ENCODE results near the gene SEMA5B. TPM values are rescaled to one million over a fixed set of nuclear protein-coding genes. Genes with fewer than 3 reads are reported as not detected.

SEMA5B gene
- total RNA-seq, 1 donor from 2014 or later, result 1.0 TPM

DNA sequence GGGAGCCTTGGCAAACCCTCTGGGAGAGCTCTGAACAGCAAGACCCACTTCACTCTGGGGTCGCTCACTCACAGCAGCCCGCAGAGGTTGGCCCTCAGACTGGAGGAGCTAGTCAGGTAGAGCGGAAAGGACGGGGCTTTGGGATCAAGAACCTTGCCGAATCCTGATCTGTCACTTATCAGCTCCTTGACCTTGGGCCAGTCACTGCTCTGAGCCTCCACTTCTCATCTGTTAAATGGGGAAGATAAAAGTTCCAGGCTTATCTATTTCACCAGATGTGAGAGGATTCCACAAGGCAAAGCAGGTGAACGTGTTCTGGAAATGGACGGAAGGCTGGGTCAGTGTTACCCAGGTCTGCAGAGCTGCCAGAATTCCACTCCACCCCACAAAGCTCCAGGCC lies 29.4 kb downstream of the SEMA5B start:
- Mint-ChIP-seq H3K9me3 (ENCODE audit: unreplicated experiment) (no peaks in the 10 kb centered on the region), H3K4me3 (ENCODE audit: unreplicated experiment) (no peak overlapping the region), H3K27me3 (ENCODE audit: low read depth, unreplicated experiment) (peaks cover 72% of the 10 kb centered on the region), H3K4me1 (ENCODE audit: low read depth, unreplicated experiment) (peaks cover 4% of the 10 kb centered on the region), H3K27ac (ENCODE audit: unreplicated experiment) (no peak overlapping the region), H3K36me3 (ENCODE audit: low read depth, unreplicated experiment) (no peaks in the 10 kb centered on the region)
- no peak for DNase-seq (ENCODE audit: low read depth)
- FAIRE-seq, result no peak
- Histone ChIP-seq H3K27me3 (ENCODE audit: insufficient read depth, low read length) (peaks cover 35% of the 10 kb centered on the region), H3K4me3 (ENCODE audit: insufficient read depth, low read depth, low read length) (no peak overlapping the region), H3K4me2 (ENCODE audit: low read length) (no peak overlapping the region), H3K4me1 (ENCODE audit: insufficient read depth, low read length) (no peaks in the 10 kb centered on the region), H3K79me2 (ENCODE audit: insufficient read depth, low read length) (no peaks in the 10 kb centered on the region), H4K20me1 (ENCODE audit: insufficient read depth, low read length) (no peaks in the 10 kb centered on the region), H2AFZ (ENCODE audit: low read depth, low read length) (no peak overlapping the region), H3K27ac (ENCODE audit: low read depth, low read length) (no peak overlapping the region), H3K9ac (ENCODE audit: low read length) (no peak overlapping the region), H3K9me3 (ENCODE audit: insufficient read depth, low read depth, low read length) (no peaks in the 10 kb centered on the region), H3K36me3 (ENCODE audit: insufficient read depth, low read length) (no peaks in the 10 kb centered on the region)
- TF ChIP-seq, protein P1, sequence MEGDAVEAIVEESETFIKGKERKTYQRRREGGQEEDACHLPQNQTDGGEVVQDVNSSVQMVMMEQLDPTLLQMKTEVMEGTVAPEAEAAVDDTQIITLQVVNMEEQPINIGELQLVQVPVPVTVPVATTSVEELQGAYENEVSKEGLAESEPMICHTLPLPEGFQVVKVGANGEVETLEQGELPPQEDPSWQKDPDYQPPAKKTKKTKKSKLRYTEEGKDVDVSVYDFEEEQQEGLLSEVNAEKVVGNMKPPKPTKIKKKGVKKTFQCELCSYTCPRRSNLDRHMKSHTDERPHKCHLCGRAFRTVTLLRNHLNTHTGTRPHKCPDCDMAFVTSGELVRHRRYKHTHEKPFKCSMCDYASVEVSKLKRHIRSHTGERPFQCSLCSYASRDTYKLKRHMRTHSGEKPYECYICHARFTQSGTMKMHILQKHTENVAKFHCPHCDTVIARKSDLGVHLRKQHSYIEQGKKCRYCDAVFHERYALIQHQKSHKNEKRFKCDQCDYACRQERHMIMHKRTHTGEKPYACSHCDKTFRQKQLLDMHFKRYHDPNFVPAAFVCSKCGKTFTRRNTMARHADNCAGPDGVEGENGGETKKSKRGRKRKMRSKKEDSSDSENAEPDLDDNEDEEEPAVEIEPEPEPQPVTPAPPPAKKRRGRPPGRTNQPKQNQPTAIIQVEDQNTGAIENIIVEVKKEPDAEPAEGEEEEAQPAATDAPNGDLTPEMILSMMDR (IDR thresholded peaks at IDR 0.05; ENCODE audit: insufficient read depth, low read depth, low read length), result no peak
- no peak for TF ChIP-seq EZH2 (IDR thresholded peaks at IDR 0.05; ENCODE audit: insufficient read depth, low read length)

DNA sequence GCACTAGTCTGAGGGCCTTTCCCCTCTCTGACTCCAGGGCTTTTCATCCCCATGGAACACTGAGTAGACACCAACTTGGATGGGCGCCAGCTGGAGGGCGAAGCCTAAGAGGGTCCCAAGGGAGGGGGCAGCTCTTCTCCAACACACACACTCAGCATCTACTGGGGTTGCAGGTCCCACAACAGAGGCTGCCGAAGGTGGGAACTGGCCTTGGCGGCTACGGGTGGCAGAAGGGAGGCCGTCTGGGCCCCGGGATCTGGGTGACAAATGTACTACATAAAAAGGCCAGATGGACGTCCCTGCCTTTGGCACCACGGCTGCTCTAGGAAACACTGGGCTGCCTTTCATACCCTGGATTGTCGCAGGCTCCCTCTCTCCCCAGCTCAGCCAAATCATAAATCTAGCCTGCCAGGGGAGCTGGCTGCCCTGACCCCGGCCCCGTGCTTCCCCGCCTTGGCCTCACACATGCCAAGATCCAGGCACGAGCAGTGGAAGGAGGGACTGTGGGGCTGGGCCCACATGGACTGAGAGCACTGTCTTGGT lies 31.5 kb downstream of the SEMA5B start:
- no peak overlapping the region for H3K9ac ChIP-seq (ENCODE audit: low read length)
- Mint-ChIP-seq H3K4me3 (ENCODE audit: unreplicated experiment) (no peak overlapping the region), H3K36me3 (ENCODE audit: low read depth, unreplicated experiment) (no peaks in the 10 kb centered on the region), H3K27me3 (ENCODE audit: low read depth, unreplicated experiment) (peaks cover 72% of the 10 kb centered on the region), H3K27ac (ENCODE audit: unreplicated experiment) (no peak overlapping the region), H3K4me1 (ENCODE audit: low read depth, unreplicated experiment) (peaks cover 6% of the 10 kb centered on the region), H3K9me3 (ENCODE audit: unreplicated experiment) (no peaks in the 10 kb centered on the region)
- peaks cover 38% of the 10 kb centered on the region for H3K27me3 ChIP-seq (ENCODE audit: insufficient read depth, low read length)
- TF ChIP-seq EZH2 (IDR thresholded peaks at IDR 0.05; ENCODE audit: insufficient read depth, low read length), result no peak
- TF ChIP-seq, protein P1 (IDR thresholded peaks at IDR 0.05; ENCODE audit: insufficient read depth, low read depth, low read length), result no peak
- DNase-seq (ENCODE audit: low read depth) (no peak), FAIRE-seq (no peak)
- no peaks in the 10 kb centered on the region for H3K4me1 ChIP-seq (ENCODE audit: insufficient read depth, low read length)
- no peak overlapping the region for H3K4me3 ChIP-seq (ENCODE audit: insufficient read depth, low read depth, low read length)
- H3K36me3 ChIP-seq (ENCODE audit: insufficient read depth, low read length), result no peaks in the 10 kb centered on the region
- no peak overlapping the region for H3K4me2 ChIP-seq (ENCODE audit: low read length)
- no peaks in the 10 kb centered on the region for H3K79me2 ChIP-seq (ENCODE audit: insufficient read depth, low read length)
- no peaks in the 10 kb centered on the region for H4K20me1 ChIP-seq (ENCODE audit: insufficient read depth, low read length)
- no peaks in the 10 kb centered on the region for H3K9me3 ChIP-seq (ENCODE audit: insufficient read depth, low read depth, low read length)
- no peak overlapping the region for H3K27ac ChIP-seq (ENCODE audit: low read depth, low read length)
- H2AFZ ChIP-seq (ENCODE audit: low read depth, low read length), result no peak overlapping the region

DNA sequence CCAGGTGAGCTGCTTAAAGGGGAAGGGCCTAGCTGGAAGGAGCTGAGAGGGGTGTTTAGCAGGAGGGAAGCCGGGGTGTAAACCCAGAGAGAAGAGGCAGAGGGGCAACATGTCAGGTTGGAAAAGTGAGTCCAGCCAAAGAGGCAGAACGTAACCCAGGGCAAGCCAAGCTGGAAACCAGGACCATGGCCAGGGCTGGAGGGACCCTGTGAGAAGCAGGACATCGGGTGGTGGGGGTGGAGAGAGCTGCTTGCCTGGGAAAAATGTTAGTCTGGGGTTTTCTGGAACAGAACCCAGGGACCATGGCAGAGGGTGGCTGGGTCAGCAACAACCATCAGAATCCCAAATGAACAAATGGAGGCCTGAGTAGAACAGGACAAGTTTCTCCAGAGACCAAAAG lies 32.6 kb downstream of the SEMA5B start:
- Mint-ChIP-seq H3K36me3 (ENCODE audit: low read depth, unreplicated experiment) (no peaks in the 10 kb centered on the region), H3K9me3 (ENCODE audit: unreplicated experiment) (no peaks in the 10 kb centered on the region), H3K4me3 (ENCODE audit: unreplicated experiment) (no peak overlapping the region), H3K27ac (ENCODE audit: unreplicated experiment) (no peak overlapping the region), H3K27me3 (ENCODE audit: low read depth, unreplicated experiment) (peaks cover 71% of the 10 kb centered on the region), H3K4me1 (ENCODE audit: low read depth, unreplicated experiment) (peaks cover 6% of the 10 kb centered on the region)
- Histone ChIP-seq H2AFZ (ENCODE audit: low read depth, low read length) (no peak overlapping the region), H3K4me2 (ENCODE audit: low read length) (no peak overlapping the region), H3K79me2 (ENCODE audit: insufficient read depth, low read length) (no peaks in the 10 kb centered on the region), H3K4me1 (ENCODE audit: insufficient read depth, low read length) (no peaks in the 10 kb centered on the region), H3K9ac (ENCODE audit: low read length) (no peak overlapping the region), H3K27me3 (ENCODE audit: insufficient read depth, low read length) (peaks cover 48% of the 10 kb centered on the region), H3K36me3 (ENCODE audit: insufficient read depth, low read length) (no peaks in the 10 kb centered on the region), H4K20me1 (ENCODE audit: insufficient read depth, low read length) (no peaks in the 10 kb centered on the region), H3K4me3 (ENCODE audit: insufficient read depth, low read depth, low read length) (no peak overlapping the region), H3K27ac (ENCODE audit: low read depth, low read length) (no peak overlapping the region), H3K9me3 (ENCODE audit: insufficient read depth, low read depth, low read length) (no peaks in the 10 kb centered on the region)
- no peak for TF ChIP-seq EZH2 (IDR thresholded peaks at IDR 0.05; ENCODE audit: insufficient read depth, low read length)
- FAIRE-seq (no peak), DNase-seq (ENCODE audit: low read depth) (no peak)
